ENCODE data around the gene TADA1.

The TADA1 gene

DNA sequence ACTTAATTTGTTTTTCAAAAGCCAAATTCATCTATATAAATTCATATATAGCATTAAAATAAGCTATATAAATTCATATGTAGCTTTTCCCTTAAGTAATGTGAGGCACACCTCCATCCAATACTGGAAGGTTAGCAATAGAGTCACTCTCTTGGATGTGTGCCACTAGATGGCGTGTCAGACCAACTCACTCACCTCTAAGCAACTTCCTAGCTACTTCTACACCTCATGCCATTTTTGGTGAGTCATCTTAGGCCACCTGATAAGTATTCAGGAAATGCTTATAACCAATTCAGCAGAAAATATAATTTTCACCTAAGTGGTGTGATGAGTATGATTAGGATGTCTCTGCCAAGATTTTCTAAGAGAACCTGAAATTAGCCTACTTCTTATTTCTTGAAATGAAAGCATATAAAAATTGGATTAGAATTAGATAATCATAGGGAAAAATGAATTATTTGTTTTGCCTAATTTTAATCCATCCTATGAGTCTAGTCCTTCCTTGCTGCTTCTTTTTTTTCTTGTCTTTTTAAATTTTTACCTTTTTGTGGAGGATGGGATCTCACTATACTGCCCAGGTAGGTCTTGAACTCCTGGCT is 34.4 kb upstream of the TADA1 start:
- no peaks in the 10 kb centered on the region for H3K36me3 ChIP-seq (ENCODE audit: insufficient read depth, low read length)
- H3K27ac ChIP-seq (ENCODE audit: low read length) = no peak overlapping the region
- DNase-seq (peak; percentile 83), ATAC-seq (ENCODE audit: insufficient read depth, low read depth) (peak; percentile 100)
- no peak overlapping the region for H3K4me2 ChIP-seq (ENCODE audit: insufficient read depth, low read length)
- no peak overlapping the region for H2AFZ ChIP-seq (ENCODE audit: low read depth, low read length)
- TF ChIP-seq EZH2 (IDR thresholded peaks at IDR 0.05; ENCODE audit: borderline replicate concordance, low read depth, low read length, severe bottlenecking) = no peak
- TF ChIP-seq, protein P1, sequence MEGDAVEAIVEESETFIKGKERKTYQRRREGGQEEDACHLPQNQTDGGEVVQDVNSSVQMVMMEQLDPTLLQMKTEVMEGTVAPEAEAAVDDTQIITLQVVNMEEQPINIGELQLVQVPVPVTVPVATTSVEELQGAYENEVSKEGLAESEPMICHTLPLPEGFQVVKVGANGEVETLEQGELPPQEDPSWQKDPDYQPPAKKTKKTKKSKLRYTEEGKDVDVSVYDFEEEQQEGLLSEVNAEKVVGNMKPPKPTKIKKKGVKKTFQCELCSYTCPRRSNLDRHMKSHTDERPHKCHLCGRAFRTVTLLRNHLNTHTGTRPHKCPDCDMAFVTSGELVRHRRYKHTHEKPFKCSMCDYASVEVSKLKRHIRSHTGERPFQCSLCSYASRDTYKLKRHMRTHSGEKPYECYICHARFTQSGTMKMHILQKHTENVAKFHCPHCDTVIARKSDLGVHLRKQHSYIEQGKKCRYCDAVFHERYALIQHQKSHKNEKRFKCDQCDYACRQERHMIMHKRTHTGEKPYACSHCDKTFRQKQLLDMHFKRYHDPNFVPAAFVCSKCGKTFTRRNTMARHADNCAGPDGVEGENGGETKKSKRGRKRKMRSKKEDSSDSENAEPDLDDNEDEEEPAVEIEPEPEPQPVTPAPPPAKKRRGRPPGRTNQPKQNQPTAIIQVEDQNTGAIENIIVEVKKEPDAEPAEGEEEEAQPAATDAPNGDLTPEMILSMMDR (IDR thresholded peaks at IDR 0.05; ENCODE audit: borderline replicate concordance, extremely low read depth, low read length, poor library complexity, severe bottlenecking) = peak; percentile 96
- peaks cover 5% of the 10 kb centered on the region for H3K4me1 ChIP-seq (ENCODE audit: insufficient read depth, low read length)
- no peaks in the 10 kb centered on the region for H4K20me1 ChIP-seq (ENCODE audit: insufficient read depth, low read length)
- H3K27me3 ChIP-seq (ENCODE audit: insufficient read depth, low read length, poor library complexity) = no peaks in the 10 kb centered on the region
- H3K79me2 ChIP-seq (ENCODE audit: insufficient read depth, low read length) = no peaks in the 10 kb centered on the region
- H3K9me3 ChIP-seq (ENCODE audit: insufficient read depth, low read length, severe bottlenecking) = peaks cover 5% of the 10 kb centered on the region
- H3K4me3 ChIP-seq (ENCODE audit: low read depth in 1 of 2, low read length in 2 of 2) = no peak overlapping the region
- H3K9ac ChIP-seq (ENCODE audit: low read depth, low read length) = no peak overlapping the region

DNA sequence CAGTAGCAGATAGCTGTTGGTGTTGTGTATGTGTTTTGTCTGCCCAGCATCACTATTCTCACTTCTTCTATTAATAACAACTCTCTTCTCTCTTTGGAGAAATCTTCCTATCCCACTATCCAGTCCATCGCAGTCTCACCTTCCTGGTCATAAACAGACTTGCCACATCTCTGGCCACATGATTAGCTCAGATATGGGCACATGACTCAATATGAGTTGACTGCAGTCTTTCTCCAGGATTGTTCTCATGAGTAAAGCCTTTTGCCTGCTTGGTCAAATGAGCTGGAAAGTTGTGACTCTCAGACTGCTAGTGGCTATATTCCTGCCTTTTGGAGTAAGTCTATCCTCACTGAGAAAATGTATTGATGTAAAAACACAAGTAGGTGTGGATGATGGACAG is 32.9 kb upstream of the TADA1 start:
- no peak overlapping the region for H2AFZ ChIP-seq (ENCODE audit: low read depth, low read length)
- no peak overlapping the region for H3K4me2 ChIP-seq (ENCODE audit: insufficient read depth, low read length)
- DNase-seq = no peak
- ATAC-seq (ENCODE audit: insufficient read depth, low read depth) = no peak
- no peaks in the 10 kb centered on the region for H3K36me3 ChIP-seq (ENCODE audit: insufficient read depth, low read length)
- no peaks in the 10 kb centered on the region for H3K79me2 ChIP-seq (ENCODE audit: insufficient read depth, low read length)
- H3K9ac ChIP-seq (ENCODE audit: low read depth, low read length) = no peak overlapping the region
- no peaks in the 10 kb centered on the region for H4K20me1 ChIP-seq (ENCODE audit: insufficient read depth, low read length)
- no peak overlapping the region for H3K4me3 ChIP-seq (ENCODE audit: low read depth in 1 of 2, low read length in 2 of 2)
- no peaks in the 10 kb centered on the region for H3K27me3 ChIP-seq (ENCODE audit: insufficient read depth, low read length, poor library complexity)
- peaks cover 5% of the 10 kb centered on the region for H3K9me3 ChIP-seq (ENCODE audit: insufficient read depth, low read length, severe bottlenecking)
- peaks cover 5% of the 10 kb centered on the region for H3K4me1 ChIP-seq (ENCODE audit: insufficient read depth, low read length)
- no peak for TF ChIP-seq EZH2 (IDR thresholded peaks at IDR 0.05; ENCODE audit: borderline replicate concordance, low read depth, low read length, severe bottlenecking)
- H3K27ac ChIP-seq (ENCODE audit: low read length) = no peak overlapping the region

DNA sequence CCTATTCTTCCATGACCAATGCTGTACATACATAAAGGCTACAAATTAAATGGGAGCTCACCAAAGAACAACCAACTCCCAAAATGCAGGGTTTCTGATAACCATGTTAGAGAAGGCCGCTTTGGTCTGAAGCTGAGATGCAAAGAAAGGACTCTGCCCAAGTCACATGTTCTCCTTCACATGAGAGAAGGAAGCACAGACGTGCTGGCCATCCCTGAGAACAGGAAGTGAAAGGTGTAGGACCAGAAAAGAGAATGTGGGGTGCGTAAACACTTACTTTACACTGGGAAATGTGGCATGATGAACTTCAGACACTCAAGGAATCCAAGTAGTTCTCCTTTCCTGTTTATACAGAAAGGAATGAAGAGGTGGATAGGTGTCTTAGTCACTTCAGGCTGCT is 31.7 kb upstream of the TADA1 start:
- H3K9me3 ChIP-seq (ENCODE audit: insufficient read depth, low read length, severe bottlenecking) = peaks cover 5% of the 10 kb centered on the region
- no peaks in the 10 kb centered on the region for H3K27me3 ChIP-seq (ENCODE audit: insufficient read depth, low read length, poor library complexity)
- no peak overlapping the region for H2AFZ ChIP-seq (ENCODE audit: low read depth, low read length)
- H3K79me2 ChIP-seq (ENCODE audit: insufficient read depth, low read length) = no peaks in the 10 kb centered on the region
- DNase-seq (no peak), ATAC-seq (ENCODE audit: insufficient read depth, low read depth) (no peak)
- TF ChIP-seq, protein P1 (IDR thresholded peaks at IDR 0.05; ENCODE audit: borderline replicate concordance, extremely low read depth, low read length, poor library complexity, severe bottlenecking) = no peak
- no peak for TF ChIP-seq EZH2 (IDR thresholded peaks at IDR 0.05; ENCODE audit: borderline replicate concordance, low read depth, low read length, severe bottlenecking)
- H3K4me1 ChIP-seq (ENCODE audit: insufficient read depth, low read length) = peaks cover 5% of the 10 kb centered on the region
- no peak overlapping the region for H3K4me3 ChIP-seq (ENCODE audit: low read depth in 1 of 2, low read length in 2 of 2)
- H4K20me1 ChIP-seq (ENCODE audit: insufficient read depth, low read length) = no peaks in the 10 kb centered on the region
- no peaks in the 10 kb centered on the region for H3K36me3 ChIP-seq (ENCODE audit: insufficient read depth, low read length)
- no peak overlapping the region for H3K27ac ChIP-seq (ENCODE audit: low read length)
- no peak overlapping the region for H3K4me2 ChIP-seq (ENCODE audit: insufficient read depth, low read length)
- no peak overlapping the region for H3K9ac ChIP-seq (ENCODE audit: low read depth, low read length)

DNA sequence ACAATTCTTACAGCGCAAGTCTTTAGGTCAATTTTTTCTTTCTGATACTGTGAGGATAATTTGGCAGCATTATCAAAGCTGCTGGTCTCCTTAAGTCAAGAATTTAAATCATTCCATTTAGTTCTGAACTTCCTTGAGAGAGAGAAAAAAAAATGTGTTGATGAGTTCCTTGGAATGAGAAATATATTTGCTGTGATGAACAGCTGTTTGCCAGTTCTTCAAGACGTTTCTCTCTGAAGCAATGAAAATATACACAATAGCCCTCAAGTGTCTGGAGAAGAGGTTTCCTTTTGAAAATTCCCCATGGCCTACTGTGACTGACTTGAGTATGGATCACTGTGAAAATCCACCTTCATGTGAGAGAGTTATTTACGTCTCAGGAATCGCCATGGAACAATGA is 31.0 kb upstream of the TADA1 start:
- H3K27me3 ChIP-seq (ENCODE audit: insufficient read depth, low read length, poor library complexity) = no peaks in the 10 kb centered on the region
- H3K79me2 ChIP-seq (ENCODE audit: insufficient read depth, low read length) = no peaks in the 10 kb centered on the region

More for the DNA sequence above, 31.0 kb upstream of the TADA1 start:
- Histone ChIP-seq H3K4me2 (ENCODE audit: insufficient read depth, low read length) (no peak overlapping the region), H3K9me3 (ENCODE audit: insufficient read depth, low read length, severe bottlenecking) (peaks cover 5% of the 10 kb centered on the region), H3K27ac (ENCODE audit: low read length) (no peak overlapping the region), H2AFZ (ENCODE audit: low read depth, low read length) (no peak overlapping the region), H3K4me1 (ENCODE audit: insufficient read depth, low read length) (peaks cover 5% of the 10 kb centered on the region), H3K4me3 (ENCODE audit: low read depth in 1 of 2, low read length in 2 of 2) (no peak overlapping the region), H3K36me3 (ENCODE audit: insufficient read depth, low read length) (no peaks in the 10 kb centered on the region), H4K20me1 (ENCODE audit: insufficient read depth, low read length) (no peaks in the 10 kb centered on the region), H3K9ac (ENCODE audit: low read depth, low read length) (no peak overlapping the region)
- ATAC-seq (ENCODE audit: insufficient read depth, low read depth) (no peak), DNase-seq (no peak)
- no peak for TF ChIP-seq EZH2 (IDR thresholded peaks at IDR 0.05; ENCODE audit: borderline replicate concordance, low read depth, low read length, severe bottlenecking)
- TF ChIP-seq, protein P1 (IDR thresholded peaks at IDR 0.05; ENCODE audit: borderline replicate concordance, extremely low read depth, low read length, poor library complexity, severe bottlenecking) = no peak
